GM18951 (cell line): ENCODE data around the gene TYK2.

Source experiments
- POLR2A ChIP-seq: IDR thresholded peaks from 4 replicates; pipeline ENCODE4 v1.6.1; 2011; ENCODE audit warnings: mild to moderate bottlenecking; ENCODE audit not compliant: insufficient read length, insufficient read depth; ENCODE audit errors: extremely low read depth
- in situ Hi-C: fragments of 300-500 bp; cut with MboI; formaldehyde crosslinking; loops from one replicate; pipeline ENCODE4 v1.12.0; 2022; ENCODE audit warnings: low sequenced_read_pairs, mixed read lengths, inconsistent platforms; ENCODE audit not compliant: unreplicated experiment

Gene TYK2

DNA sequence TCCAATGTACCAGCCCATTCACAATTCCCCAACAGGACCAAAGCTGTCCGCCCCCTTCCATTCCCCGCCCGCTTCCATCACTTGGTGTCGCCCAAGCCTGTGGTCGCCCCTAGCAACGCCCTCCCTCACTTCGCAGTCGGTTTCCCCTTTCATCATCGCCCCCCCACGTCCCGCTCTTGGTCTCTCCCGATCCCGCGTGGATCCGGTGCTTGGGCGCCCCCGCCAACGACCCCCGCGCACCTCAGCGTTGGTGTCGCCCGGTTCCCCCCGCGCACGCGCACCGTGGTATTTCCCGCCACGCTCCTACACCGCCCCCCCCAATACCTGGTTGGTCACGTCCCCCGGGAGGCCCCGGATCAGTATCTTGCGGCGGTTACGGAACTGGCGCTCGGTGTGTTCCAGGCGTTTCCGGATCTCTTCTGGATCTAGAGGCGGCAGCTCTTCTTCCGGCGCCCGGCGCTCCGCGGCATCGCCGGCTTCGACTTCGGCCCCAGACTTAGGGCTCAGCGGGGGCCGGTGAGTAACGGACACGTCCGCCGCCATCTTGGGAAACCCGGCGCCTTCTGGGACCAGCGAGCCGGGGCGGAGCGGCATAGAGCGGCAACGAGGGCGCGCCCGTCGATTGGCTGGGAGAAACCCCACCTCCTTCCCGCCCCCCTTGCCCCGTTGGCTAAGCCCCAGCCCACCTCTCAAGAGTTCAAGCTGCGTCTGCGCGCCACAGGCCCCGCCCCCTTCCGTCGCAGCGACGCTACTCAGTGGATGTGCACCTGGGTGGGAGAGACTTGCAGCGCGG is 47.2 kb downstream of the TYK2 start, which contains the start of gene RAVER1:
RAVER1 (minus strand) TSS at position 565 of the 793 bp plus-strand sequence; CDS start at position 543, 22 bp downstream.
- TF ChIP-seq POLR2A, result peak; percentile 96
- in situ Hi-C loops, result no loop called here

DNA sequence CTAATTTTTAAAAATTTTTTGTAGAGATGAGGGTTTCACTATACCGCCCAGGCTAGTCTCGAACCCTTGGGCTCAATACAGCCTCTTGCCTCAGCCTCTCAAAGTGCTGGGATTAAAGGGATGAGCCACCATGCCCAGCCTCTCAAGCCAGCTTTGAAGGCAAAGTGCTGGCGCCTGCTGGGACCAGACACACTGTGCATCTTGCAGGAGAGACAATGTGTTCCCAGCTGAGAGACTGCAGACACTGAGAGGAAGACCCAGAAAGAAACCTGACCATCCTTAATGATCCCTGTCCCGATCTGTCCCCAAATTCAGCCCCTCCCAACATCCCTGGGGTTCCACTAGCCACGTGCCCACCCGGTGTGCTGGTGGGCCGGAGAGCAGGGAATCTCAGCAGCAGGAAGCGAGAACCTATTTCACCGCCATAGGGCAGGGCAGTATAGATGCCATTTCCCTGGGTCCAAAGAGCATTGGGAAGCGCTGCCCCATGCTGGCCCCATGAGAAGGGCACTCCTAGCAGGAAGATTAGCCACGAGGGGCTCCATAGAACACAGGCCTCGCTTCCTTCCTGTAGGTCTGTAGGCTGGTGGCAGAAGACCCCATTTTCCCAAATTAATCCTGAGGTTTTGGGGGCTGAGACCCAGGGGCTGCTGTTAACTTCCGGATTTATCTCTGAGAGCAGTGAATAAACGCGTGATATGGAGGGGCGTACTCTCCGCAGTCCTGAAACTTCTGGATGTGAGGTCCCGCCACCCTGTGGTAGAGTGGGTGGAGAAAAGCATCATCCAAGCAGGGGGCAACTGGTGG is 48.0 kb downstream of the TYK2 start:
- TF ChIP-seq POLR2A, result no peak
- in situ Hi-C loops, result no loop called here

DNA sequence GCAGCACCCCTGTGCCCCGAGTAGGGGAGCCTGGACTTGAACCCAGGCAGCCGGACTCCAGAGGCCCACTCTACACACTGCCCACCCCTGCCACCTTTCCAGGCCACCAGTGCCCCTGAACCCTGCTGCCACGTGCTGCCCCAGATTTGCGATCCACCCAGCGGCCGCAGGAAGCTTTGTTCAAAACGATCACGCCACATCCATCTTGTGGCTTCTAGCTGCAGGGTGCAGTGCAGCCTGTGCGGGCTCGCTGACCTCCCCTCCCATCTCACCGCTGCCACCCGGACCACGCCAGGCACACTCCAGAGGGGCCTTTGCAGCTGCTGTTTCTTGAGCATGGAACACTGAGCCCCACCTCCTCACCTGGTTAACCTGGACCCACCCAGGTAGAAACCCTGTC is 50.8 kb downstream of the TYK2 start:
- in situ Hi-C loops, result no loop called here
- no peak for TF ChIP-seq POLR2A

DNA sequence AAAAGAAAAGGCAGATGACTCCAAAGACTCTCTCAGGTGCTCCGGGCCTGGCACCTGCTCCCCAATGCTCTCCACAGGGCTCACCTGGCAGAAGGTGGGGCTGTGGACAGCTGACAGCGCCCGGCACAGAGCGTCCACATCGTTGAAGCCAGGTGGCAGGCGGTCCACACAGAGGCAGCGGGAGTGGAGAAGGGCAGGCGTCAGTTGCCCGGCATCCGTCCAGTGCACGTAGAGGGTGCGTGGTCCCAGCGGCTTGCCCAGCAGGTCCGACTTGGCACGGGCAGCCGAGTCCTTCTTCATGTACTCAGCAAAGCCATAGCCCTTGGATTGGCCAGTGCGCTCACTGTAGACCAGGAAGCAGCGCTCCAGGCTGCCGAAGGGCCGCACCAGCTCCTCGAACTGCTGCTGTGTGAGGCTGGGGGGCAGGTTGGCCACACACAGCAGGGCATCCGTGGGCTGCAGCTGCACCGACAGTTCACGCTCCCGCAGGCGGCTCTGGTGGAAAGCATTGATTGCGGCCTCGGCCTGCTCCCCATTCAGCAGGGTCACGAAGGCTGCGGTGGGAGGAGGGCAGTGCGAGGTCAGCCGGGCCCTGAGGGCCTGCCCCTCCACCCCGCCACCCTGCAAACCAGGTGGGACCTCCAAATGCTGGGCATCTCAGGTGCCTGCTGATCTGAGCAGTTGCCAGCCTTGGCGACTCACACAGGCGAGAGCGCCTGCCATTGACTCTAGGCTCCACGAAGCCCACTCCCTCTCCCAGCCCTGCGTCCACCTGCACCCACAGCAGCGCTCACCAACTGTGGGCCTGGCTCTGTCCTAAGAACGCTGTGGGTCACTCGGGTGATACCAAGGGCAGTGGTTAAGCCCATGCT is 51.6 kb downstream of the TYK2 start:
- no peak for TF ChIP-seq POLR2A
- in situ Hi-C loops, result no loop called here

DNA sequence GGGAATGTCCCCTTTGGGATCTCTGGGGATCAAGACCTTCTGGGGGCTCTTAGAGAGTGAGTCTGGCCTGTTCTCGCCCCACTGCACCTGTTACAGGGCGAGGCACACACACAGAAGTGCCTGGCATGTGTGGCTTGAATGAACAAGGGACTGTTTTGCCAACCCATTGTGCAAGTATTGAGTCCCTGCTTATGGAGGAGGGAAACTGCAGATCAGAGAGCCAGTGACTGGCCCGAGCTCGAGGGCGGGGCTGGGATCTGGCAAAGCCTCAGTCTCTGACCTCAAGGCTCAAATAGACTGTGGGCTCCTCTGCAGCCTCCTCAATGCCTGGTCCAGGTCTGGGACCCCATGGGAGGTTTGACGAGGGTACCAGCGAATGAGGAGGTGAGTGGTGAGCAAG is 52.6 kb downstream of the TYK2 start:
- TF ChIP-seq POLR2A, result no peak
- in situ Hi-C loops, result no loop called here

DNA sequence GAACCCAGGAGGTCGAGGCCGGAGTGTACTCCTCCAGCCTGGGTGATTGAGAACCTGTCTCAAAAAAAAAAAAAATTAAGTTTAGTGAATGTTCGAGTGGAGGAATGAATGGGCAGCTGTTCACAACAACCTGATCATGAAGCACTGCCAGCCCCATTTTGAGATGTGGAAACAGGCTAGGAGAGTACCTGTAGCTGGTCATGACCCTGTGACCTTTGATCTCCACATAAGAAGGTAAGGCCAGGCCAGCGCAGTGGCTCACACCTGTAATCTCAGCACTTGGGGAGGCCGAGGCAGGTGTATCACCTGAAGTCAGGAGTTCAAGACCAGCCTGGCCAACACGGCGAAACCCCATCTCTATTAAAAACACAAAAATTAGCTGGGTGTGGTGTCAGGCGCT is 54.6 kb downstream of the TYK2 start:
- in situ Hi-C loops, result no loop called here
- no peak for TF ChIP-seq POLR2A

DNA sequence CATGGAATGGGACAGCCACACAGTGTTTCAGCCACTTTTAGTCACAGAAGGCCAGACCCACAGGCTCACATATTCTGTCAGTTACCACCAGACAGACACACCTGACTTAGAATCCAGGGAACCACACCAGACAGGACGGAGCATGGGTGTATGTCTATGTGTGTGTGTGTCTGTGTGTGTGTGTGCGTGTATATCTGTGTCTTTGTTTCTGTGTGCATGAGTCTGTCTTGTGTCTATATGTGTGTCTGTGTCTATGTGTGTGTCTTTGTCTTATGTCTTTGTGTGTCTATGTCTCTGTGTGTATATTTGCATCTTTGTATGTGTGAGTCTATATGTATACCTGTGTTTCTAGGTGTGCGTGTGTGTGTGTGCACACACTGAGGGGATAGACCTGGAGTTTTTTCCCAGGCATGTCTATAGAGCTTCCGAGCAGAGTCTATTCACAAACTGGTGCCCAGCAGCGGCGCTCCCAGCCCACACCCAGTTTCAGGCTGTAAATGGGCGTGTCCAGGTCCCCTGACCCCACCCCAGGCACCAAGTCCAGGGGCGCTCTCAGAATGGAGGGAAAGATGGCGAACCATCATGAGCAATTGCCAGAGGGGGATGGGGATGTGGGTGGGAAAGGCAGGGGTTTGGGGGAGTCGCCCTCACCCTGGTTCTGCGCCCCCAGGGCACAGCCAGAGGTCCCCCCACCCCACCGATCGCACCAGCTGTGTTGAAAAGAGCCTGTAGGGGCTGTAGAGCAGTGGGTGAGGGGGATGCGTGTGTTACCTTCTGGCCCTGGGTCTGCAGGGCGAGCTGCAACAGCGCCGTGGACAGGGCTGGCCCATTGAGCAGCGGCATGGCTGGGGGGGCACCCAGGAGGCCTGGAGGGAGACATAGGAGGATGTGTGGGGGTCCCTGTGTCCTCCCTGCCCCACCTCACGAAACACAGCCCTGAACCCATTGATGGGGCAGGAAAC is 58.2 kb downstream of the TYK2 start:
- in situ Hi-C loops, result no loop called here

DNA sequence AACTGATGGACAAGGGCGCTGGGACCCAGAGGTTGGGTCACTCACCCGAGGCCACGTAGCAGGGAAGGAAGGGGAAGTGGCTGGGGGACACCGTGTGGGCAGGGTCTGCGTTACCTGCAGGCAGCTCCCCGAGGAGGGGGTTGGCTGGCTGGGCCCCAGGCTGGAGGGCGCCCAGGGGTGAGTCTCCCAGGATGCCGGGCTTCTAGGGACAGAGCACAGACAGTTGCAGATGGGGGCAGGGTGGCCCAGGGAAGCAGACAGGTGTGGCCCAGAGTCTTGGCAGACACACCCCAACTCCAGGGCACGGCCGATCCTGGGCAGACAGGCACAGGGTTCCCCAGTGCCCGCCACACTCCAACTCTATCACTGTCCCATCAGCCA is 59.0 kb downstream of the TYK2 start:
- in situ Hi-C loops, result no loop called here

More for the DNA sequence above, 58.2 kb downstream of the TYK2 start:
- peak; percentile 3 for TF ChIP-seq POLR2A

DNA sequence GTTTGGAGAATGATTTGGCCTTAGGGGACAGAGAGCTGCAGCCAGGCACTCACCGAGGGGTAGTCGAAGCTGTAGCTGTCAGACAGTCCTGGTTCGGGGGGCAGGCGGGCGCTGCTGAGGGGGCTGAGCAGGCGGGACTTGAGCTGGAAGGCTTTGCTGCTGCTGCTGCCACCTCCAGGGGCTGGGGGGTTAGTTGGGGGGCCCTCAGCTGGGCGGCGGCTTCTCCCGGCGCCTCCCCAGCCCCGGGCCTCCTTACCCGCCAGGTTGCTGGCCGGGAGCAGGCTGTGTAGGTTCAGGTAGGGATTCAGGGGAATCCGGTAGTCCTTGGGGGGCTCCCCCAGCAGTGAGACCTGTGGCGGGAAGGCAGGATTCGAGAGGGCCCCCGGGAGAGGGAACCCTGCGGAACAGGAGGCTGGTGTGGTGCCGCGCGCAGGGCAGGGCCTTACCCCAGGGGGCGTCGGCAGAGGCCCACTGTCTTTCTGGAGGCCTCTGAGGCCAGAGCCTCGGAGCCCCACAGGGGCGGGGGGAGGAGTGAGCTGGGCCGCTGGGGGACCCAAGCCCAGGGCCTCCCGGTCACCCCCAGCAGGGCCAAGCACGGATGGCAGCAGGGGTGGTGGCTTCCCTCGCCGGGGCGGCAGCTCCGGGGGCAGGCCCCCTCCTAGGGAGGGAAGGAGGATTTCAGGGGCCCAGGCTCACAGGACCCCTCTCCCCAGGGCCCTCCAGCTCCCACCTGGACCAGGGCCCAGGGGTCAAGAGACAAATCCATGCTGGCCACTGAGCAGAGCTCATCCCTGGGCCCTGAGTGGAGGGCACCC is 59.6 kb downstream of the TYK2 start:
- TF ChIP-seq POLR2A, result no peak
- in situ Hi-C loops, result no loop called here

More for the DNA sequence above, 59.0 kb downstream of the TYK2 start:
- peak; percentile 4 for TF ChIP-seq POLR2A

DNA sequence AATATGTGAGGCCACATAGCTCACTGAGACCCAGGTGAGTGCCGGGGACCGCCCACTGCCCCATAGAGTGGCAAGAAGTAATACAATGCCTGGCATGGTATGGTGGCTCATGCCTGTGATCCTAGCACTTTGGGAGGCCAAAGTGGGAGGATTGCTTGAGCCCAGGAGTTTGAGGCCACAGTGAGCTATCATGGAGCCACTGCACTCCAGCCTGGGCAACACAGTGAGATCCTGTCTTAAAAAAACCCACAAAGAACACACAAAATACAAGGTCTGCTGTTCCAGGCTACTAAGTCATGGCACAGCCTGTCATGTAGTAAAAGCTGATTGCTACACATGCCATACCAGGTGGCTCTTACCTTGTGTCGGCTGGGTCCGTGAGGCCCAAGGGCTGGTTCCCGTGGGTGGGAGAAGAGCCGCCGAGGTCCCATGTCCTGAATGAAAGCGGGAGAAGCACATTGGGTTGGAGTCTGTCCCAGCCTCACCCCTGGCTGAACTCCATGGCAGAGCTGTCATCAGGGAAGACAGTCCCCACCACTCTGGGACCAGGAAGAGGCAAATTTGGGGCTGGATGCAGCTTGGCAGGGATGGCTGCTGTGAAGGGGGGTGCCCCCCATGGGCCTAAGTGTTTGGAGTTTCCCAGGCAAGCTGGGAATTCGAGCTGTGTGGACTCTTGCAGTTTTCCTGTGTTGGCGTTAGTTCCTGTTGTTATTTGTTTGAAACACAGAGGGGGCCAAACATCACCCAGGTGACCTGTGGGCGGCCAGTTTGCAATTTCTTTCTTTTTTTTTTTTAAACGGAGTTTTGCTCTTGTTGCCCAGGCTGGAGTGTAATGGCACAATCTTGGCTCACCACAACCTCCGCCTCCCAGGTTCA is 61.3 kb downstream of the TYK2 start:
- in situ Hi-C loops, result no loop called here
- no peak for TF ChIP-seq POLR2A
